GM12874 (cell line): ENCODE results near the gene OXT.

Experiments
- CTCF ChIP-seq: IDR thresholded peaks from 2 replicates; pipeline ENCODE4 v1.5.1; 2011; ENCODE audit warnings: low read depth, mild to moderate bottlenecking, control low read depth, low read length, moderate library complexity; ENCODE audit not compliant: insufficient read depth

Gene OXT

GRCh38 chr20:3116341-3116740 lies 44.9 kb downstream of the OXT start:
- TF ChIP-seq CTCF = no peak

GRCh38 chr20:3117839-3118379 lies 46.5 kb downstream of the OXT start:
- peak; percentile 56 for TF ChIP-seq CTCF

- TF ChIP-seq CTCF = no peak
Observed at GRCh38 chr20:3119044-3119443, 47.6 kb downstream of the OXT start.

- TF ChIP-seq CTCF = no peak
Observed at GRCh38 chr20:3121271-3121911, 50.0 kb downstream of the OXT start.
